ENCODE measurements around the gene PTPRZ1. TPM values are rescaled to one million over a fixed set of nuclear protein-coding genes. Genes with fewer than 3 reads are reported as not detected.
A peak's percentile ranks its signal among the peaks of the same experiment; 100 is the strongest.

Gene PTPRZ1
- polyA plus RNA-seq, 2 of the 4 experiments (the other 2 are of a cell fraction) = not detected

DNA sequence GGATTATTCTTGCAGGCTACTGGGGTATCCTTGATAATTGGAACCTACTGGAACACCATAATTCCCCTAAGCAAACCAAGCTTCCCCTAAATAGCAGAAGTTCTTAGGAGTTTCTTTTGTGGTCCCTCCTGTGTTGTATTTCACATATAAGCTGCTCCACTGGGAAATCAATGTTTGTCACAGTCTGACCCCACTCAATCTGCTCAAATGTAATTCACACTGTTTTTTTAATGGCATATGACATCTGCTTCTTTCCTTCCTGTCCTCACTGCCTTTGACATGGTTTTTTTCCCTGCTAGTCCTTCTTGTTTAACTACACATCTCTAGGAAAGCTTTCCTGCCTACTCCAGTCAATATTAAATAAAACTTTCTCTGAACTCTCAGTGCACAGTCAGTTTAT, 1.8 kb upstream of the PTPRZ1 start:
- ATAC-seq = no peak

DNA sequence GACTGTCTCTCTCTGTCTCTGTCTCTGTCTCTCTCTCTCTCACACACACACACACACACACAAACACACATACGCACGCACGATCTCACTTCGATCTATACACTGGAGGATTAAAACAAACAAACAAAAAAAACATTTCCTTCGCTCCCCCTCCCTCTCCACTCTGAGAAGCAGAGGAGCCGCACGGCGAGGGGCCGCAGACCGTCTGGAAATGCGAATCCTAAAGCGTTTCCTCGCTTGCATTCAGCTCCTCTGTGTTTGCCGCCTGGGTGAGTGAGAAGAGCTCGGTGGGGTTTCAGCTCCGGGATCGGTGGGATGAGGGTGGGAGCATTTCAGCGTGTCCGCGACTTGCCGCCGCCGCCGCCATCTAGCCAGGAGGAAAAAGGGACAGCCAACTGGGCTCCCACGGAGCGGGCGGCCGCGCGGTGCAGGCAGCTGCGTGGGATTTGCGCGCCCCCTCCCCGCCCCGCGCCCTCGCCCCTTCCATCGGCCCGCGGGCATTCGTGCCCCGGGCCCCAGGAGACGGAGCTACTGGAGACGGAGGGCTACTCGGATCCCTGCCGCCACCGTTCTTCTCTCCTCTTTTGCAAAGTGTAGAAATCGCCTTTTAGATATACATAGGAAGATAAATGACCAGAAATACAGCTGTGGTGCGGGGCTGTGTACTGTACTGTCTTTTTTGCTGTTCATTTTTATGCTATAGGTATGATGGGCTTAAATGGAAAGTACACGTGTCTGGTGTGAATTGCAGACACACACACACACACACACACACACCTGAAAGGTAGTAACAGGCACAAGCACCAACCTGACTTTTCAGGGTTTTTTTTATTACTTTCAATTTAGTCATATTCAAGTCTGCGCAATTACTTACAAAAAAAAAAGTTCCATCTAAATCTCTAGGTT, 581 bp downstream of the PTPRZ1 start:
- ChIA-PET CTCF (no interaction called here), POLR2A (no interaction called here)
- ATAC-seq (peak; percentile 46 to 76), DNase-seq (ENCODE audit: low read depth in 1 of 2, low spot score in 1 of 2) (peak in 1 of 2 experiments; percentile 3), FAIRE-seq (no peak)
- H3K4me3 ChIP-seq = peak overlapping the region; percentile 49
- 0 out of 3 replicates have a peak, but pooled peaks cover 3% of the 10 kb centered on the region for H3K9me3 ChIP-seq
- H3K4me2 ChIP-seq = peak overlapping the region; percentile 100
- H3K4me1 ChIP-seq = 0 out of 3 replicates have a peak, but pooled peaks cover 8% of the 10 kb centered on the region
- no peak overlapping the region for H3K27ac ChIP-seq
- under 1% methylated on average over 32 of the region's 51 CpGs for WGBS (ENCODE audit: missing lambda C conversion rate)
- TF ChIP-seq CBX2 (IDR thresholded peaks at IDR 0.05; ENCODE audit: borderline replicate concordance, low read depth) (no peak), JUNB (IDR thresholded peaks at IDR 0.05) (no peak), SREBF2 (IDR thresholded peaks at IDR 0.05) (no peak), JUN (IDR thresholded peaks at IDR 0.05) (no peak), NR3C1 (IDR thresholded peaks at IDR 0.05) (no peak), ATOH8 (CRISPR knock-in tag; IDR thresholded peaks at IDR 0.05; ENCODE audit: low read depth) (no peak), KDM5A (IDR thresholded peaks at IDR 0.05) (no peak), TFCP2L1 (CRISPR knock-in tag; IDR thresholded peaks at IDR 0.05) (no peak), EP300 (IDR thresholded peaks at IDR 0.05) (no peak), ZFP36 (IDR thresholded peaks at IDR 0.05; ENCODE audit: borderline replicate concordance, partially characterized antibody) (no peak), ZC3H11A (IDR thresholded peaks at IDR 0.05) (no peak), ESRRA (IDR thresholded peaks at IDR 0.05; ENCODE audit: borderline replicate concordance, low read length) (no peak)
- TF ChIP-seq, protein P1, sequence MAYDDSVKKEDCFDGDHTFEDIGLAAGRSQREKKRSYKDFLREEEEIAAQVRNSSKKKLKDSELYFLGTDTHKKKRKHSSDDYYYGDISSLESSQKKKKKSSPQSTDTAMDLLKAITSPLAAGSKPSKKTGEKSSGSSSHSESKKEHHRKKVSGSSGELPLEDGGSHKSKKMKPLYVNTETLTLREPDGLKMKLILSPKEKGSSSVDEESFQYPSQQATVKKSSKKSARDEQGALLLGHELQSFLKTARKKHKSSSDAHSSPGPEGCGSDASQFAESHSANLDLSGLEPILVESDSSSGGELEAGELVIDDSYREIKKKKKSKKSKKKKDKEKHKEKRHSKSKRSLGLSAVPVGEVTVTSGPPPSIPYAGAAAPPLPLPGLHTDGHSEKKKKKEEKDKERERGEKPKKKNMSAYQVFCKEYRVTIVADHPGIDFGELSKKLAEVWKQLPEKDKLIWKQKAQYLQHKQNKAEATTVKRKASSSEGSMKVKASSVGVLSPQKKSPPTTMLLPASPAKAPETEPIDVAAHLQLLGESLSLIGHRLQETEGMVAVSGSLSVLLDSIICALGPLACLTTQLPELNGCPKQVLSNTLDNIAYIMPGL (CRISPR knock-in tag; IDR thresholded peaks at IDR 0.05; ENCODE audit: borderline replicate concordance) = no peak
- TF ChIP-seq, protein P2, sequence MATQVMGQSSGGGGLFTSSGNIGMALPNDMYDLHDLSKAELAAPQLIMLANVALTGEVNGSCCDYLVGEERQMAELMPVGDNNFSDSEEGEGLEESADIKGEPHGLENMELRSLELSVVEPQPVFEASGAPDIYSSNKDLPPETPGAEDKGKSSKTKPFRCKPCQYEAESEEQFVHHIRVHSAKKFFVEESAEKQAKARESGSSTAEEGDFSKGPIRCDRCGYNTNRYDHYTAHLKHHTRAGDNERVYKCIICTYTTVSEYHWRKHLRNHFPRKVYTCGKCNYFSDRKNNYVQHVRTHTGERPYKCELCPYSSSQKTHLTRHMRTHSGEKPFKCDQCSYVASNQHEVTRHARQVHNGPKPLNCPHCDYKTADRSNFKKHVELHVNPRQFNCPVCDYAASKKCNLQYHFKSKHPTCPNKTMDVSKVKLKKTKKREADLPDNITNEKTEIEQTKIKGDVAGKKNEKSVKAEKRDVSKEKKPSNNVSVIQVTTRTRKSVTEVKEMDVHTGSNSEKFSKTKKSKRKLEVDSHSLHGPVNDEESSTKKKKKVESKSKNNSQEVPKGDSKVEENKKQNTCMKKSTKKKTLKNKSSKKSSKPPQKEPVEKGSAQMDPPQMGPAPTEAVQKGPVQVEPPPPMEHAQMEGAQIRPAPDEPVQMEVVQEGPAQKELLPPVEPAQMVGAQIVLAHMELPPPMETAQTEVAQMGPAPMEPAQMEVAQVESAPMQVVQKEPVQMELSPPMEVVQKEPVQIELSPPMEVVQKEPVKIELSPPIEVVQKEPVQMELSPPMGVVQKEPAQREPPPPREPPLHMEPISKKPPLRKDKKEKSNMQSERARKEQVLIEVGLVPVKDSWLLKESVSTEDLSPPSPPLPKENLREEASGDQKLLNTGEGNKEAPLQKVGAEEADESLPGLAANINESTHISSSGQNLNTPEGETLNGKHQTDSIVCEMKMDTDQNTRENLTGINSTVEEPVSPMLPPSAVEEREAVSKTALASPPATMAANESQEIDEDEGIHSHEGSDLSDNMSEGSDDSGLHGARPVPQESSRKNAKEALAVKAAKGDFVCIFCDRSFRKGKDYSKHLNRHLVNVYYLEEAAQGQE (IDR thresholded peaks at IDR 0.05) = no peak
- TF ChIP-seq, protein P3, sequence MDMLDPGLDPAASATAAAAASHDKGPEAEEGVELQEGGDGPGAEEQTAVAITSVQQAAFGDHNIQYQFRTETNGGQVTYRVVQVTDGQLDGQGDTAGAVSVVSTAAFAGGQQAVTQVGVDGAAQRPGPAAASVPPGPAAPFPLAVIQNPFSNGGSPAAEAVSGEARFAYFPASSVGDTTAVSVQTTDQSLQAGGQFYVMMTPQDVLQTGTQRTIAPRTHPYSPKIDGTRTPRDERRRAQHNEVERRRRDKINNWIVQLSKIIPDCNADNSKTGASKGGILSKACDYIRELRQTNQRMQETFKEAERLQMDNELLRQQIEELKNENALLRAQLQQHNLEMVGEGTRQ (IDR thresholded peaks at IDR 0.05) = no peak
- TF ChIP-seq, protein P4, sequence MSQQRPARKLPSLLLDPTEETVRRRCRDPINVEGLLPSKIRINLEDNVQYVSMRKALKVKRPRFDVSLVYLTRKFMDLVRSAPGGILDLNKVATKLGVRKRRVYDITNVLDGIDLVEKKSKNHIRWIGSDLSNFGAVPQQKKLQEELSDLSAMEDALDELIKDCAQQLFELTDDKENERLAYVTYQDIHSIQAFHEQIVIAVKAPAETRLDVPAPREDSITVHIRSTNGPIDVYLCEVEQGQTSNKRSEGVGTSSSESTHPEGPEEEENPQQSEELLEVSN (IDR thresholded peaks at IDR 0.05; ENCODE audit: borderline replicate concordance, low read depth) = no peak
- TF ChIP-seq, protein P5, sequence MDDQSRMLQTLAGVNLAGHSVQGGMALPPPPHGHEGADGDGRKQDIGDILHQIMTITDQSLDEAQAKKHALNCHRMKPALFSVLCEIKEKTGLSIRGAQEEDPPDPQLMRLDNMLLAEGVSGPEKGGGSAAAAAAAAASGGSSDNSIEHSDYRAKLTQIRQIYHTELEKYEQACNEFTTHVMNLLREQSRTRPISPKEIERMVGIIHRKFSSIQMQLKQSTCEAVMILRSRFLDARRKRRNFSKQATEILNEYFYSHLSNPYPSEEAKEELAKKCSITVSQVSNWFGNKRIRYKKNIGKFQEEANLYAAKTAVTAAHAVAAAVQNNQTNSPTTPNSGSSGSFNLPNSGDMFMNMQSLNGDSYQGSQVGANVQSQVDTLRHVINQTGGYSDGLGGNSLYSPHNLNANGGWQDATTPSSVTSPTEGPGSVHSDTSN (IDR thresholded peaks at IDR 0.05) = no peak

More for the DNA sequence above, 1.8 kb upstream of the PTPRZ1 start:
- DNase-seq (ENCODE audit: low read depth in 1 of 2, low spot score in 1 of 2) = no peak
- H3K4me2 ChIP-seq = no peak overlapping the region
- no peak for FAIRE-seq
- no peak overlapping the region for H3K27ac ChIP-seq
- ChIA-PET CTCF (no interaction called here), POLR2A (no interaction called here)
- TF ChIP-seq CHD4 (IDR thresholded peaks at IDR 0.05; ENCODE audit: borderline replicate concordance) (no peak), EHF (CRISPR knock-in tag; IDR thresholded peaks at IDR 0.05) (no peak), CBX8 (IDR thresholded peaks at IDR 0.05) (no peak), RFX5 (IDR thresholded peaks at IDR 0.05) (no peak), ZNF302 (CRISPR knock-in tag; IDR thresholded peaks at IDR 0.05) (no peak), GATA3 (IDR thresholded peaks at IDR 0.05; ENCODE audit: borderline replicate concordance) (no peak), JUNB (IDR thresholded peaks at IDR 0.05) (no peak), BHLHE40 (IDR thresholded peaks at IDR 0.05; ENCODE audit: low read depth, low read length) (no peak), ESRRA (IDR thresholded peaks at IDR 0.05; ENCODE audit: borderline replicate concordance, low read length) (no peak), KDM5A (IDR thresholded peaks at IDR 0.05) (no peak), HDAC2 (IDR thresholded peaks at IDR 0.05) (no peak), RAD21 (conservative IDR thresholded peaks at IDR 0.05 in 1 of 2, IDR thresholded peaks at IDR 0.05 in 1 of 2) (no peak), POLR2A (IDR thresholded peaks at IDR 0.05; ENCODE audit: low read length) (no peak), SMC3 (IDR thresholded peaks at IDR 0.05) (no peak), CHD2 (IDR thresholded peaks at IDR 0.05; ENCODE audit: low read length, partially characterized antibody) (no peak)
- TF ChIP-seq, protein P6, sequence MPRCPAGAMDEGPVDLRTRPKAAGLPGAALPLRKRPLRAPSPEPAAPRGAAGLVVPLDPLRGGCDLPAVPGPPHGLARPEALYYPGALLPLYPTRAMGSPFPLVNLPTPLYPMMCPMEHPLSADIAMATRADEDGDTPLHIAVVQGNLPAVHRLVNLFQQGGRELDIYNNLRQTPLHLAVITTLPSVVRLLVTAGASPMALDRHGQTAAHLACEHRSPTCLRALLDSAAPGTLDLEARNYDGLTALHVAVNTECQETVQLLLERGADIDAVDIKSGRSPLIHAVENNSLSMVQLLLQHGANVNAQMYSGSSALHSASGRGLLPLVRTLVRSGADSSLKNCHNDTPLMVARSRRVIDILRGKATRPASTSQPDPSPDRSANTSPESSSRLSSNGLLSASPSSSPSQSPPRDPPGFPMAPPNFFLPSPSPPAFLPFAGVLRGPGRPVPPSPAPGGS (IDR thresholded peaks at IDR 0.05) = no peak
- TF ChIP-seq, protein P3 (IDR thresholded peaks at IDR 0.05) = no peak
- H3K4me1 ChIP-seq = 0 out of 3 replicates have a peak, but pooled peaks cover 8% of the 10 kb centered on the region
- H3K4me3 ChIP-seq = no peak overlapping the region
- H3K9me3 ChIP-seq = 0 out of 3 replicates have a peak, but pooled peaks cover 3% of the 10 kb centered on the region
